Renal pelvis (tissue), 4 donors: ENCODE results near the gene EIF3B. TPM values are rescaled to one million over a fixed set of nuclear protein-coding genes. Genes with fewer than 3 reads are reported as not detected.
"Not testable (repeated sequence)": the region's sequence is repeated elsewhere in the genome, so short reads cannot be mapped to it uniquely, and the experiment has no call there.

ENCODE experiments used
- DNase-seq: peaks from one replicate; pipeline ENCODE4 v3.0.0-alpha.2; 2013
- polyA plus RNA-seq, 3 donors: library from polyadenylated mRNA; unstranded; fragments of 120-200 nt; gene quantifications; one replicate each; pipeline ENCODE4 v1.2.1, GENCODE V29; 2013; ENCODE audit not compliant: insufficient read length in 3 of 3

EIF3B gene
- polyA plus RNA-seq, 3 donors = 147 to 174 (median 155) TPM

GRCh38 chr7:2390020-2390816 lies 35.6 kb downstream of the EIF3B start:
- DNase-seq = not testable (repeated sequence)

- DNase-seq = no peak
Observed at GRCh38 chr7:2393706-2394105, 39.1 kb downstream of the EIF3B start.

GRCh38 chr7:2394566-2395082 lies 40.0 kb downstream of the EIF3B start:
- no peak for DNase-seq

- no peak for DNase-seq
Observed at GRCh38 chr7:2398506-2398905, 43.9 kb downstream of the EIF3B start.

GRCh38 chr7:2399848-2400587 lies 45.4 kb downstream of the EIF3B start:
- peak; percentile 83 for DNase-seq

- DNase-seq = no peak
Observed at GRCh38 chr7:2402687-2403013, 48.0 kb downstream of the EIF3B start.

- peak; percentile 92 for DNase-seq
Observed at GRCh38 chr7:2403014-2403717, 48.5 kb downstream of the EIF3B start, which contains the start of gene CHST12. TSS of gene CHST12 (plus strand) at chr7:2403611. CDS start at chr7:2432640, 29,029 bp downstream.

GRCh38 chr7:2403718-2404648 lies 49.4 kb downstream of the EIF3B start:
- DNase-seq = no peak

- DNase-seq = no peak
Observed at GRCh38 chr7:2404714-2405119, 50.1 kb downstream of the EIF3B start.

GRCh38 chr7:2405201-2405600 lies 50.6 kb downstream of the EIF3B start:
- DNase-seq = no peak

GRCh38 chr7:2405601-2406345 lies 51.1 kb downstream of the EIF3B start:
- DNase-seq = no peak

GRCh38 chr7:2409745-2410414 lies 55.3 kb downstream of the EIF3B start:
- no peak for DNase-seq

- no peak for DNase-seq
Observed at GRCh38 chr7:2411049-2411448, 56.4 kb downstream of the EIF3B start.

GRCh38 chr7:2411815-2412586 lies 57.4 kb downstream of the EIF3B start:
- DNase-seq = no peak

- no peak for DNase-seq
Observed at GRCh38 chr7:2412587-2413201, 58.1 kb downstream of the EIF3B start.

GRCh38 chr7:2416063-2416462 lies 61.4 kb downstream of the EIF3B start:
- DNase-seq = no peak

GRCh38 chr7:2416650-2417049 lies 62.0 kb downstream of the EIF3B start:
- DNase-seq = no peak

GRCh38 chr7:2417178-2417577 lies 62.6 kb downstream of the EIF3B start:
- not testable (repeated sequence) for DNase-seq
